Left forelimb (tissue), 1 donor: ENCODE results near the gene FOSL1.

Source experiments
- DNase-seq: peaks from one replicate; pipeline ENCODE4 v3.0.0-alpha.2; 2018; ENCODE audit warnings: low spot score

Gene FOSL1

GRCh38 chr11:65919573-65920371 is 19.6 kb upstream of the FOSL1 start:
- no peak for DNase-seq

- DNase-seq, result peak; percentile 100
Observed at GRCh38 chr11:65919141-65919572, 19.0 kb upstream of the FOSL1 start, which contains the start of gene DRAP1. Gene DRAP1 (plus strand): TSS chr11:65919426. CDS start chr11:65919502, 76 bp downstream.

DNA sequence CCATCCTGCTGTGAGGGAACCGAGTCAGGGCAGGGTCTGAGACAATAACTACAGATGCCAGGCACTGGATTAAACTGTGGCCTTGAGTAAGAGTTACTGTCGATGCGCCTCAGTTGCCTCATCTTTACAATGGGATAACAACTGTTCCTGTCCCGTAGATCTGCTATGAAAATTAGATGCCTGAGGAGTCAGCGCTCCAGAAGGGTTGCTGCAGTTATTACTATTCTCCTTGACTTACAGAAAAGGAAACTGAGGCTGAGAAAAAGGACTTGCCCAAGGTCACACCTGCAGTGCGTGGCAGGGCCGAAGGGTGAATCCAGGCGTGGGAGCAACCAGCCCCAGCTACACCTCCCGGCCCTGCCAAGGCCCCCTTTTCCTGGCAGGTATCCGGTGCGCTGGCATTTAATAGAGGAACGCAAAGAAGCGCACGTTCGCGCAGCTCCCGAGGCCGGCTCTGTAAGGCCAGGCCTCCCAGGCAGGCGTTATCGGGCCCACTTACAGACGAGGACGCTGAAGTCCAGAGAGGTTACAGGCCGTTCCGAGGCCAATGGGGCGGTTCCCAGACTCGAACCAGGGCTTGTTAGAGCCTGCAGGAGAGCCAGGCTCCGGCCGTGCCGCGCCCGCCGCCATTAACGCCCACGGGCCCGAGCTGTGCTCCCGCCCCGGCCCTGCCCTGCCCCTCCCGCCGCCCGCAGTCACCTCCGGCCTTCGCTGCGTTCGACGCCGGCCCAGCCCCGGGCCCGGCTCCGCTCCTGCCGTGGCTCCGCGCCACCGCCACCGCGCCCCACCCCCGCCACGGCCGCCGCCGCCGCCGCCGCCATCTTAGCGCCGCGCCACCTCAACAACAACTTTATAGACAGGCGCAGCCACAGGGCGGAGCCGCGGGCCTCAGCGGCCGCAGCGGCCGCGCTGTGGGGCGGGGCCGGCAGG is 18.3 kb upstream of the FOSL1 start, which contains the start of gene C11orf68:
Gene C11orf68, minus strand, starts transcription at position 852 of the 930 bp plus-strand sequence. Its CDS starts 31 bp downstream, at position 821.
- DNase-seq, result no peak

DNA sequence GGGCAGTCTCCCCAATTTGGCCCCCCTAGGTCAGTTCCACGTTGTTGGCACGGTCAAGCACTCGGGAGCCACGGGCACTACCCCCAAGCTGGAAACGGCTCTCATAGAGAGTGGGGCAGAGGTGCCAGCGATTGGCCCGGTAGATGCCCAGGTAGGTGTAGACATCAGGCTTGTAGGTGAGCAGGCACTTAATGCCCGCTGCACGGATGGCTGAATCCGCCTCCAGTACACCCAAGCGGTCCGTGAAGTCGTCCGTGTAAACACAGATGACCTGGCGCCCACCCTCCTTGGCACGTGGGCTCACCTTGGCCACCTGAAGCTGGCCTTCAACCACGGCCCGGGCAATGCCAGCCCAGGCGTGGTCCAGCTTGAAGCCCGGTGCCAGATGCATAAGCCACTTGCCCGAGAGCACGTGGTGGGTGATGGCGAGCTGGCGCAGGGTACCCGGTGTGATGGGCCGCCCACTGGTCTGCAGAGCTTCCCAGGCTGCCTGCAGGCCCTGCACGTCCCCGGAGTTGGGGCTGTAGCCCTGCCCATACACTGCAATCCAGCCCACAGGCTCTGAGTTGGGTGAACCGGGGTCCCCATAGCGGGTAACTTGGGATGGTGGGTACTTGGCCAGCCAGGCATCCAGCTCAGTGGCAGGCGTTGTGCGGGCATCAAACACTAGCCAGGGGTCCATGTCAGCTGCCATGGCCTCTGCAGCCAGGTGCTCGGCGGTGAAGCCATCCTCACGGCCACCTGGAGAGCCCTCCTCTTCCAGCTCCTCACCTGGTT is 17.4 kb upstream of the FOSL1 start:
- DNase-seq, result no peak

DNA sequence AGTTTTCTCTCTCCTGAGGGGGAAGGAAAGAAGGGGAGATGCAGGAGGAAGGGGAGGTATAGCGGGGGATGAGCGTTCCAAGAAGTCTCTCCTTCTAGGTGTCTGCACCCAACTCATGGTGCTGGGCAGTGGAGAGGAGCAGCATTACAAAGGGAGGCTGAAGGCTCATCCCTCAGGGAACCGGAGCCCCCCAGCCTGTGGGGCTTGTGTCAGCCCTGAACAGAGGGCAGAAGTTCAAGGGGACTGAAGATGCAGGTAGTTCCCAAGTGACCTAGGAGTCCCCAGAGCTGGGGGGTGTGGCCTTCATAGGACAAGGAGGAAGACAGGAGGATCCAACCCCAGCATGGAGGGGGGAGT is 16.9 kb upstream of the FOSL1 start:
- no peak for DNase-seq

DNA sequence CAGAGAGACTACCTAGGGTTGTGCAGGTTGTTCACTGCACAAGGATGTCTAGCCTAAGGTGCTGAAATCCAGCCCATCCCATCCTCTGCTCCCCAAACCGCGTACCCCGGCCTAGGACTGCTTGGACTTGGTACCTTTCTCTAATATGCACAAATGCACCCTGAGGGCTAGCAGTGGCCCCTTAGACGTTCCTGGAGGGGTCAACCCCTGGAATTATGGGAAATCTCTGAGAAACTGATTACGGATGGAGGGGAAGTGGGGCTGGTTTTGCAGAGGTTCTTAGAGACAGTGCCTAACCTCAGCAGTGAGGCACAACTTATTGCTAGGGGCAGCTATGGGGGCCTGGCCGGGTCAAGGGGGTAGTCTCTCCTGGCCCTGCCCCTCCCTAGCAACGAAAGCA is 16.2 kb upstream of the FOSL1 start:
- no peak for DNase-seq

DNA sequence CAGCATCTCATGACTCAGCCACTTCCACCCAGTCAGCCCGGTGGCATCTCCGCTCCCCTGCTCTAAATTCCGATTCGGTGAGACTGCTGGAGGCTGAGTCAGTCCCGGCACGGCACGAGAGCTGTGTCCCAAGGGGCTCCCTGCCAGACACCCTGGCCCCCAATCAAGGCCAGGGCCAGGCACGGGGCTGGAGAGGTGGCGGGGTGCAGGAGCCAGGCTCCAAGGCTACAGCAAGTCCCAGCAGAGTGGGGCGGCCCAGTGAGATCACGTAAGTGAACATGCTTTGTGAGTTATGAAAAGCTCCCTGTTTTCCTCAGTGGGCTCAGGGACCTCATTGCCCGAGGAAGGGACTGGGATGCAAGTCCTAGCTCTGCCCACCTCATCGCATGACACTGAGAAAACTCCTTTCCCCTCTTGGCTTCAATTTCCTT is 15.6 kb upstream of the FOSL1 start:
- no peak for DNase-seq

GRCh38 chr11:65915101-65915820 is 15.1 kb upstream of the FOSL1 start:
- no peak for DNase-seq

- DNase-seq, result no peak
Observed at GRCh38 chr11:65912845-65913244, 12.7 kb upstream of the FOSL1 start.

GRCh38 chr11:65911682-65912568 is 11.7 kb upstream of the FOSL1 start:
- no peak for DNase-seq

GRCh38 chr11:65907878-65908277 is 7.7 kb upstream of the FOSL1 start:
- DNase-seq, result no peak

- no peak for DNase-seq
Observed at GRCh38 chr11:65906602-65907001, 6.4 kb upstream of the FOSL1 start.

GRCh38 chr11:65903715-65904114 is 3.5 kb upstream of the FOSL1 start:
- no peak for DNase-seq

DNA sequence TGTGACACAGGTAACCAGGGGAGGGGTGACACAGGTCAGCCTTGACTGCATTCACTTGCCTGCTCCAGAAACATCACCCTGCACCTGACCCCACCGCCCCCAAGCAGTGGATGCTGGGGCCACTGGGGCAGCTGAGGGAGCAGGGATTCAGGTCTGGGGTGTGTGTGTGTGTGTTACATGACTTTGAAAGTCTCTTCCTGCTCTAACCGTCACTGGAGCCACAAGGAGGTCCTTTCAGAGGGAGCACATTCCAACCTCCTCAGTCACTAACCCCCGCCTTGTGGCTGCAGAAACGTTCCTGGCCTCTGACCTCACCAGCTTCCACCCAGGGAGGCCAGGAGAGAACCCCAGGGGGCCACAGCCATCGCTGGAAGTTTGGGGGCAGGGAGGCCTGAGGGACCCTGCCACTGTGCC is 2.9 kb upstream of the FOSL1 start:
- DNase-seq, result no peak

DNA sequence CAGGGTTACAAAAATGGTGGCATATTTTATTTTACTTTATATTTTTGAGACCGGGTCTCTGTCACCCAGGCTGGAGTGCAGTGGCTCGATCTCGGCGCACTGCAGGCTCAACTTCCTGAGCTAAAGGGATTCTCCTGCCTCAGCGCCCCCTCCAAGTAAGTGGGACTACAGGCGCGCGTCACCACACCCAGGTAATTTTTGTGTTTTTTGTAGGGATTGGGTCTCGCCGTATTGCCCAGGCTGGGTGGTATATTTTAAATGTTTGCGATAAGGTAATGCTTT is 652 bp upstream of the FOSL1 start:
- DNase-seq, result no peak

GRCh38 chr11:65899356-65900124 is 648 bp downstream of the FOSL1 start:
- DNase-seq, result no peak

DNA sequence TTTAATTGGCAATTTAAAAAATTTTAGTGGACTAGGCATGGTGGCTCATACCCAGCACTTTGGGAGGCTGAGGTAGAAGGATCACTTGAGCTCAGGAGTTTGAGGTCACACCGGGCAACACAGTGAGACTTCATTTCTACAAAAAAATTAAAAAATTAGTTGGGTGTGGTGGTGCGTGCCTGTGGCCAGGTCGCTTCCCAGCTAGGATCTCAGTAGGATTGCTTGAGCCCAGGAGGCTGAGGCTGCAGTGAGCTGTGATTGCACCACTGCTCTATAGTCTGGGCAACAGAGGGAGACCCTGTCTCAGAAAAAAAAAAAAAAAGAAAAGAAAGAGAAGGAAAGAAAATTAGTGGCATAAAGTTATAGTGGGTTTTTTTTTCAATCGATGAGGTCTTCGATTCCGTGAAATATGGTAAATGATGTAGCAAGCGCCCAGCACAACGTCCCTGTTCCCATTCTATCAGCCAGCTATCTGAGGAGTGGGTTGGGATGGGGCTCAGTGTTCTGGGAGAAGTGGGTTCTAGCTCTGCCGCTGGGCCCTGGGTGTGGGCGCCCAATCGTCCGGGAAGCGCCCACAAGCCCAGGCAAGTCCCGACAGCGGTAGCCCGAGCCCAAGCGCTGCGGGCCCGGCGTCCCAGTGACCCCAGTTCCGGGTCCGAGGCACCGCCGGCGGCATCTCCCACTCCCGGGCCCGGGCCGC is 1.4 kb downstream of the FOSL1 start:
- DNase-seq, result no peak

- no peak for DNase-seq
Observed at GRCh38 chr11:65897020-65897471, 3.1 kb downstream of the FOSL1 start.
